ENCODE data around the gene BIRC2. TPM values are rescaled to one million over a fixed set of nuclear protein-coding genes. Genes with fewer than 3 reads are reported as not detected.

BIRC2 gene
- total and polyA plus RNA-seq, 4 donors: 14.1 to 46.7 (median 29.5) TPM

DNA sequence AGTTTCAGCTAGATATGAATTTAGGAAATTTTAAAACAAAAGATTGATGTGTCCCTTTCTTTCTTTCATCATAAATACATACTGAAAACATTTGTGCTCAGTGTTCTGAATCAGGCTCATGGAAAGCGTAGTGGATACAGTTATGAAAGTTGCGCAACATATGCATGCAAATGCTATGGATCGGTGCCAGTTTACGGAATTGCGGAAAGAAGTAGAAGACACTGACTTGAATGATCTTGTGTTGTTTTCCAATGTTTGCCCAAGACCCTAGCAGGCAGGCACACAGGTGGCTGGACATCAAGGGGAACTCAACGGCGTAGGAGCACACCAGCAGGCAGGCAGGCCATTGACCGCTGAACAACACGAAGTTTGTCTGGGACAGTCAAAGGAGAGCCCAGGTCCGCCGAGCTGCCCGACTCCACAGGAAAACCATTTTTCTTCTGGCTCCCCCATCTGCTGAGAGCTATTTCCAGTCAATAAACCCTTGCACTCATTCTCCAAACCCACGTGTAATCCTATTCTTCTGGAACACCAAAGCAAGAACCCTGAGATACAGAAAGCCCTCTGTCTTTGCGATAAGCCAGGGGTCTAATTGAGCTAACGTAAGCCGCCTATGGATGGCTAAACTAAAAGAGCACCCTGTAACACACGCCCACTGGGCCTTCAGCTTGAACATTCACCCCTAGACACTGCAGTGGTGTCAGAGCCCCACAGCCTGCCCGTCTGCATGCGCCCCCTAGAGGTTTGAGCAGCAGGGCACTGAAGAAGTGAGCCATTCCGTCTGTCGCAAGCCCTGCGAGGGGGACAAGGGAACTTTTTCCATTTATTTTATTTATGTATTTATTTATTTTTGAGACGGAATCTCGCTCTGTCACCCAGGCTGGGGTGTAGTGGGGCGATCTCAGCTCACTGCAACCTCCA, 37.1 kb upstream of the BIRC2 start:
- Histone ChIP-seq H3K4me1 (ENCODE audit: control insufficient read depth in 4 of 4, insufficient read depth in 4 of 4, low read length in 3 of 4) (peaks cover 0 to 7% (median 5%) of the 10 kb centered on the region in 4 donors), H3K9ac (ENCODE audit: low read depth in 1 of 2, low read length in 2 of 2) (no peak overlapping the region), H3K4me3 (ENCODE audit: low read depth in 1 of 3, low read length in 3 of 3) (no peak overlapping the region), H3K9me3 (ENCODE audit: control insufficient read depth in 4 of 4, low read length in 3 of 4) (no peaks in the 10 kb centered on the region), H3K27me3 (ENCODE audit: control insufficient read depth in 4 of 4, insufficient read depth in 4 of 4, low read length in 3 of 4) (no peaks in the 10 kb centered on the region), H3K27ac (ENCODE audit: low read depth in 1 of 2, low read length in 2 of 2) (no peak overlapping the region), H3K36me3 (ENCODE audit: control insufficient read depth in 4 of 4, insufficient read depth in 3 of 4, low read depth in 1 of 4, low read length in 3 of 4) (no peaks in the 10 kb centered on the region)
- DNase-seq (ENCODE audit: low spot score): no peak
- TF ChIP-seq CTCF (IDR thresholded peaks at IDR 0.05; ENCODE audit: low read depth, low read length, missing input control) (no peak), HNF4A (conservative IDR thresholded peaks at IDR 0.05) (no peak), NR2F2 (IDR thresholded peaks at IDR 0.05) (no peak), MAX (IDR thresholded peaks at IDR 0.05) (no peak), RXRA (IDR thresholded peaks at IDR 0.05) (no peak), GABPA (IDR thresholded peaks at IDR 0.05 in 1 of 2, conservative IDR thresholded peaks at IDR 0.05 in 1 of 2) (no peak), HNF4G (IDR thresholded peaks at IDR 0.05) (no peak), REST (IDR thresholded peaks at IDR 0.05) (no peak), ATF3 (IDR thresholded peaks at IDR 0.05) (no peak), SP1 (IDR thresholded peaks at IDR 0.05) (no peak), FOXA2 (IDR thresholded peaks at IDR 0.05) (no peak), YY1 (IDR thresholded peaks at IDR 0.05) (no peak), FOXA1 (IDR thresholded peaks at IDR 0.05) (no peak), TAF1 (conservative IDR thresholded peaks at IDR 0.05) (no peak), JUND (IDR thresholded peaks at IDR 0.05) (no peak), EGR1 (IDR thresholded peaks at IDR 0.05; ENCODE audit: low read depth in 2 of 2) (no peak), RAD21 (IDR thresholded peaks at IDR 0.05) (no peak), ZBTB33 (IDR thresholded peaks at IDR 0.05) (no peak)
- WGBS: 92% methylated on average over 25 of the region's 25 CpGs

Measured in liver (tissue), 9 donors.